HG03354 (cell line): ENCODE data around the gene CHST7.
"Not testable (repeated sequence)": the region's sequence is repeated elsewhere in the genome, so short reads cannot be mapped to it uniquely, and the experiment has no call there.

Experiments used
- ATAC-seq: cut with Tn5 transposase; IDR thresholded peaks from one replicate; pipeline ENCODE4 v1.9.1; 2021; ENCODE audit warnings: mild to moderate bottlenecking; ENCODE audit not compliant: unreplicated experiment, poor library complexity, severe bottlenecking

The CHST7 gene, protein sequence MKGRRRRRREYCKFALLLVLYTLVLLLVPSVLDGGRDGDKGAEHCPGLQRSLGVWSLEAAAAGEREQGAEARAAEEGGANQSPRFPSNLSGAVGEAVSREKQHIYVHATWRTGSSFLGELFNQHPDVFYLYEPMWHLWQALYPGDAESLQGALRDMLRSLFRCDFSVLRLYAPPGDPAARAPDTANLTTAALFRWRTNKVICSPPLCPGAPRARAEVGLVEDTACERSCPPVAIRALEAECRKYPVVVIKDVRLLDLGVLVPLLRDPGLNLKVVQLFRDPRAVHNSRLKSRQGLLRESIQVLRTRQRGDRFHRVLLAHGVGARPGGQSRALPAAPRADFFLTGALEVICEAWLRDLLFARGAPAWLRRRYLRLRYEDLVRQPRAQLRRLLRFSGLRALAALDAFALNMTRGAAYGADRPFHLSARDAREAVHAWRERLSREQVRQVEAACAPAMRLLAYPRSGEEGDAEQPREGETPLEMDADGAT

GRCh38 chrX:46573331-46573891 lies at the start of gene CHST7:
TSS of gene CHST7 (plus strand) at chrX:46573765. CDS start at chrX:46573932, 167 bp downstream.
- peak; percentile 47 for ATAC-seq

- ATAC-seq = not testable (repeated sequence)
Observed at GRCh38 chrX:46528640-46529039, 44.9 kb upstream of the CHST7 start.

GRCh38 chrX:46529740-46530403 lies 43.7 kb upstream of the CHST7 start:
- peak; percentile 55 for ATAC-seq

DNA sequence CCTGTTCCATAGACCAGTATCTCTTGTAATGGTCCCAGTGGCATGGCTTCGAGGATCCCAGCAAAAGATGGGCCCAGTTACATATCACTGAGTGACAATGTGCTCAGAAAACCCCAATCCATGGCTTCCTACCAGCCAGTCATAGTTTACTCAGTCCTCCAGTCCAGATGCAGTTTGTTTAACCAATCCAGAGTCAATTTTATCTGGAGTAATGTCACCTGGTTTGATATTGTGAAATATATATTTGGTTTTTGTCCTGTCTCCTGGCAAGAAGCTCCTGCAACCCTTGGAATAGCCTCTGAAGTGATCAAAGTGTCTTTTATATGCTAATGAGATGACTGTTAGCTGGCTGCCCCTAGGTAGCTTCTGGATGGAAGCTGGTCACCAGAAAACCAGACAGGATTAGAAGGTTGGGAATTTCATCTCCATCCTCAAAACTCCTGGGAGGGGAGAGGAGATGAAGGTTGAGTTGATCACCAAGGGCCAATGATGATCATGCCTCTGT lies 43.1 kb upstream of the CHST7 start:
- ATAC-seq = not testable (repeated sequence)

GRCh38 chrX:46531442-46531841 lies 42.1 kb upstream of the CHST7 start:
- ATAC-seq = no peak

GRCh38 chrX:46543441-46543840 lies 30.1 kb upstream of the CHST7 start:
- no peak for ATAC-seq

DNA sequence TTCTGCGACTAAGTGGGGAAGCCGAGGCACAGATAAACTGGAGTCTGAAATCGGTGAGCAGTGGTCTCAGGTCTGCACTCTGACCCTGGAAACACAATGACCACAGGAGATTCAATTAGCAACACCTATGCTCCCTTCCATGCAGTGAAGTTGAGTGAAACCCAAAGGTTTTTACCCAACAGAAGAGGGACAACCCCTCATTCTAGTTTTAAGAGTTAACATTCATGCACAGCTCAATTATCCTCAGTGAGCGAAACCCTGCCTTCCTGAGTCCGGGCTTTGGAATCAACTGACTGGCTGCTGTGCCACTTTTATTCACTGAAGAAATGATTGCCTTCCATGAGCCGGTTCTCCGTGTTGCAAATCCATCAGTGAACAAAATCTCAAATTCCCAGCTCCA lies 29.0 kb upstream of the CHST7 start:
- ATAC-seq = not testable (repeated sequence)

DNA sequence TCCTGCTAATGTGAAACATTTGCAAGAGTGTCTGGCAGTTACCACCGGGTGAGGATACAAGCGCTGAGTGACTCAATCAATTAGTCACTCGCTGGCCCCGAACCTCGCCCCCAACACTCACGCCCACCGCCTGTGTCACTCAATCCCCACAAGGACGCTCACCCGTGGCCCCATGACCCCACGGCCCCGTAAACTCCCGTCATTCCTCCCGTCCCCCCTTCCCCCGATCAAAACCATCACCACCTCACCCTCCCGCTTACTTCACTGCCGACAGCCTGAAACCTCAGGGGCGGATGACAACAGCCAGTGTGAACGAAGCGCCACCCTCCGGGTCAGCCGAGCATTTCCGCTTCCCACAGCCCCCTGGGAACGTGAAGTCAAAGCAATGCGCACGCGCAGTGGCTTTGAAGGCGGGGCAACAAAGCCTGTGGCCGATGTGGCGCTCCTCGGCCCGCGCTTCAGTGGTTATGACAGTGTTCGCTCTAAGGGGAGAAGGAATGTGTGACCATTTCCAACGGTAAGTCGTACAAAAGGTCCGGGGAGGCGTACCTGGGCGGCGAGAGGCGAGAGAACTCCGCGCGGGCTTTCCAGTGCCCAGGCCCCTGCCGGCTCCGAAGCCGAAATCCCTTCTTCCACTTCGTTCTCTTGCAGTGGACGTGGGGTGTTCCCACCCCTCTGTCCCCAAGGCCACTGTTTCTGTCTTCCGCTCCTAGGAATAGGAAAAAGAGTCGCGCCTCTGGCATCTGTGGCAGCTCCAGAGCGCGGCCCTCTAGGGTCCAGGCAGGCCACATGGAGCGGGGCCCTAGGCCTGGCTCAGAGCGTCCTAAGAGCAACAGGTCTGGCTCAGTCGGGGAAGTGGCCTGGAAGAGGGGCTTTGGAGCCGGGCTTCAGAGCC lies 28.2 kb upstream of the CHST7 start, which contains the start of gene ZNF674:
TSS of gene ZNF674 (minus strand) at position 311 of the 895 bp plus-strand sequence. CDS start 3,334 bp downstream, outside the sequence.
- peak; percentile 88 for ATAC-seq

- no peak for ATAC-seq
Observed at GRCh38 chrX:46547857-46548256, 25.7 kb upstream of the CHST7 start.

- no peak for ATAC-seq
Observed at GRCh38 chrX:46549914-46550313, 23.7 kb upstream of the CHST7 start.

- ATAC-seq = no peak
Observed at GRCh38 chrX:46551494-46552128, 22.0 kb upstream of the CHST7 start.

DNA sequence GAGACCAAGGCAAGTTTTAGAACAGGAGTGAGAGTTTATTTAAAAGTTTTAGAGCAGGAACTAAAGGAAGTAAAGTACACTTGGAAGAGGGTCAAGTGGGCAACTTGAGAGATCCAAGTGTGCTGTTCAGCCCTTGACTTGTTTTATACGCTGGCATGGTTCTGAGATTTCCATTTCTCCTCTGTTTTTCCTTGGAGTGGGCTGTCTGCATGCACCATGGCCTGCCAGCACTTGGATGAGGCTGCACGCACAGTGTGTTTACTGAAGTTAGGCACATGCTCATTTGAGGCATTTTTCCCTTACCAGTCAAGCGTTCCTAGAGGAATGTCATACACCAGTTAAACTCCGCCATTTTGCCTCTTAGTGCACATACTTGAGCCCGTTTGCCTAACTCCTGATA lies 19.6 kb upstream of the CHST7 start:
- ATAC-seq = no peak

GRCh38 chrX:46554942-46555341 lies 18.6 kb upstream of the CHST7 start:
- no peak for ATAC-seq

GRCh38 chrX:46559062-46559461 lies 14.5 kb upstream of the CHST7 start:
- ATAC-seq = no peak

GRCh38 chrX:46561824-46562657 lies 11.5 kb upstream of the CHST7 start:
- peak; percentile 99 for ATAC-seq

- no peak for ATAC-seq
Observed at GRCh38 chrX:46567388-46567787, 6.2 kb upstream of the CHST7 start.

- no peak for ATAC-seq
Observed at GRCh38 chrX:46569621-46570020, 3.9 kb upstream of the CHST7 start.
